GM08714 (cell line): ENCODE data around the gene MAML3.
"Not testable (repeated sequence)": the region's sequence is repeated elsewhere in the genome, so short reads cannot be mapped to it uniquely, and the experiment has no call there.

Experiments
- H3K4me3 ChIP-seq: fragments of 200-500 bp; sonication (Bioruptor generic); 2 replicates; pipeline ENCODE4 v1.5.1; 2014; ENCODE audit warnings: mild to moderate bottlenecking, low read length, inconsistent platforms
- ZNF274 ChIP-seq: IDR thresholded peaks from 2 replicates; pipeline ENCODE4 v1.6.1; 2012; ENCODE audit warnings: mild to moderate bottlenecking, low read depth, low read length

Gene MAML3

GRCh38 chr4:139968831-139969230 is 185.2 kb downstream of the MAML3 start:
- H3K4me3 ChIP-seq = no peak overlapping the region
- TF ChIP-seq ZNF274 = no peak

DNA sequence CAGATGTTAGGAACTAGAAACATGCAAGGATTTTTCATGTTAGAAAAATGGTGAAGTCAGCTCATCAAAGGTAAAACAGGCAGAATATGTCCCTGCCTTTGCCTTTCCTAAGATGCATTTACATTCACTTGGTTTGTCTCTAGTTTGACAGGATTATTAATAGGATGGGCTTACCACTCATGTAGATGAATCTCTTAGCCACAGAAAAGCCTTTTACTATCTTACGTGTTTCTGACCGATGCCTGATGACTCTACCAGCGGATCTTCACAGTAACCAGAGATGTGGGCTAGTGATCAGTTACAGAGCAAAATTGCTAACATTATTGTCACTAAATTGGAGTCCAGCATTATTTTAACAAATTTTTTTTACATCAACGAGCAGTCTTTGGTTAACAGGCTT is 187.6 kb downstream of the MAML3 start:
- no peak overlapping the region for H3K4me3 ChIP-seq
- no peak for TF ChIP-seq ZNF274

DNA sequence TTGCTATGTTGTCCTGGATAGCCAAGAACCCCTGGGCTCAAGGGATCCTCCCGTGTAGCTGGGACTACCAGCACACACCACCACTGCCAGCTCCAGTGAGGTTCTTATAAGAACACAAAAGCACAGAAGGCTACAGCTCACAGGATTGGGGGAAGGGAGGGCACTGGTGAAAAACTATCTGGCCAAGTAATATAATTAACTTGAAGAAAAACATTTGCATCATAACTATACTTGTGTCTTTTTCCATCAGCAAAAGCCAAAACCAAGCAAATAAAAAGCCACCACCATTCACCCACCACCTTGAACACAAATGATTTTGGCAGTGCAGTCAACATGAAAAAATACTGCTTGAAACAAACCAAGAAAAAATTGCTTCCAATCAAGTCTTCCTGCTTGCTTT is 188.2 kb downstream of the MAML3 start:
- no peak for TF ChIP-seq ZNF274
- no peak overlapping the region for H3K4me3 ChIP-seq

- H3K4me3 ChIP-seq = no peak overlapping the region
- TF ChIP-seq ZNF274 = no peak
Measured at GRCh38 chr4:139963708-139964107, 190.3 kb downstream of the MAML3 start.

GRCh38 chr4:139962130-139962684 is 191.8 kb downstream of the MAML3 start:
- H3K4me3 ChIP-seq = no peak overlapping the region
- no peak for TF ChIP-seq ZNF274

DNA sequence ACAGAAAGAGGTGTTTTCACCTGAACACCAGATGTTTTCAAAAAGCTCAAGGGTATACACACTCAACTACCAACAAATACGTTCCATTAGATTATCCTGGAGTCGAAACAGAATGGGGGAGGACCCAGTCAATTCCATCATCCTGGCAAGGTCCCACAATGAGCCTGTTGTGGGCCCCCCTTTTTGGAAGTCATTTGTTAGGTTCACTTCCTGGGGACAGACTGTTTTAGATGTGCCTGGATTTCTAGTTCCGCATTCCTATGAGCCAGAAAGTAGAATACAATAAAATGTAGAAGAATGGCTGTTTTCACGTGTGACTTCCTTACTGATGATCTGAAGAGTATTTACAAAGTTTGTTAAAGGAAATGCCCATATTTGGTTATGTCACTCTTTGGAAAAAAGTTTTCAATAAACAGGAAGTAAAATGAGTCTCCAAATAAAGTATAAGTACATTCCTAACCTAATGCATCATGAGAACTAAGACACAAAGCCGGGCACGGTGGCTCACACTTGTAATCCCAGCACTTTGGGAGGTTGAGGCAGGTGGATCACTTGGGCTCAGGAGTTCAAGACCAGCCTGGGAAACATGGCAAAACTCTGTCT is 192.5 kb downstream of the MAML3 start:
- TF ChIP-seq ZNF274 = no peak

DNA sequence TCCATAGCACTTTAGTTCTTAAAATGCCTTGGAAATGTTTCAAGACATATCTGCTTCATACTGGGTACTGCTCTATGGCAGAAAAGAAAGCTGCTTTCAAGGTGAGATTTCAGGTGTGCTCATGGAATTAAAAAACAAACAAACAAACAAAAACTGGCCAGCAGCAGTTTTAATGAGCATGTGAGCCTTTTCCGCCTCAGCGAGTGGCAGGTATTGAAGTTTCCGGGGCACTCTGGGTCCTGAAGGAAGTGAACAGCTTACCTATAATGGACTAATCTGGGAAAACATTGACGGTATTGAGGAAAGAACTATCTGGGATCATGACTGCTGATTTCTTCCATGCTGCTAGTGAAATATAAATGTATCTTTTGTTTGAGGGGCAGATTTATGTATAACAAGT is 194.6 kb downstream of the MAML3 start:
- no peak for TF ChIP-seq ZNF274
- no peak overlapping the region for H3K4me3 ChIP-seq

More for the DNA sequence above, 192.5 kb downstream of the MAML3 start:
- no peak overlapping the region for H3K4me3 ChIP-seq

DNA sequence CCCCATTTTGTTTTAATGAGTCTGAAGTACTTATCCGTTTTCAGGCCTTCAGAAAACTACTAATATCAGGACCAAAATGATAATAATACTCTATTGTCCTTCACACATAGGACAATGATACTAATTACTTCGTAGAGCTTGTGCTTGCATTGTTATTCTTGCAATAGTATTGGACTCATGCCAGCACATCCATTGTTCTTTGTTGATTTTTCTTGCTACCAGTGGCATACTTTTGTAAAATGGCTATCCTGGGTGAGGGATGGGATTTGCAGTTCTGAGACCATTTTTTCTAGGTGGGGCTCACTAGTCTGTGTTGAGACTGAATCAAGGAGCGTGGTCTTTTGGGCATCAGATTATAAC is 195.3 kb downstream of the MAML3 start:
- no peak for TF ChIP-seq ZNF274
- no peak overlapping the region for H3K4me3 ChIP-seq

DNA sequence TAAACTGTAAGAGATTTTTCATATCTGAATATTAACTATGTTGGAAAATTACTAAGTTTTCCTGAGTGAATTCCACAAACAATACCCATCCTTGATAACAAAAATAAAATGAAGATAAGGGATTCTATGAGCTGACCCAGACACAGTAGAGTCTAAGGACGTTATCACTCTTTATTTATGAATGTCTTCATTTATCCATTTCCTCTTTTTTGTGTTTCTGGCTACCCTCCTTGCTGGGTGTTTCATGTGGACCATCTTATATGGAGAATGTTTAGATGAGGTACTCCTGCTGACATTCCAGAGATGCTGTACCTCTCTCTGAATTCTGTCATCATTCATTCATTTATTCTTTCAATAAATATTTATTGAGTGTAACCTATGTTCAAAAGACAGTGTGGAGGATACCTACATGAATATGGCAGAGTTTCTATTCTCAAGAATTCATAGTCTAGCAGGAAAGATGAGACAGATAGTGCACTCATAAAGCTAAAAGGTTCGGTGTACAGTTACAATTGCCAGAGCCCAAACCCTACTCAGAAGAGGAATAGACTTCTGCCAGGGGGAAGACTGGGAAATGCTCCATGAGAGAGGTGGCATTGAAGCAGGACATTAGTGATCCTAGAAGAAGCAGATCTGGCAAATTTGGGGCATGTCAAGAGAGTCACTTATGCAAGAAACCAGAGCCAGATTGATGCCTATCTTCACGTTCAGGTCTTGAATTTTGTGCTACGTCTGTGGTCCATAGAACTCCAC is 195.8 kb downstream of the MAML3 start:
- no peak for TF ChIP-seq ZNF274

DNA sequence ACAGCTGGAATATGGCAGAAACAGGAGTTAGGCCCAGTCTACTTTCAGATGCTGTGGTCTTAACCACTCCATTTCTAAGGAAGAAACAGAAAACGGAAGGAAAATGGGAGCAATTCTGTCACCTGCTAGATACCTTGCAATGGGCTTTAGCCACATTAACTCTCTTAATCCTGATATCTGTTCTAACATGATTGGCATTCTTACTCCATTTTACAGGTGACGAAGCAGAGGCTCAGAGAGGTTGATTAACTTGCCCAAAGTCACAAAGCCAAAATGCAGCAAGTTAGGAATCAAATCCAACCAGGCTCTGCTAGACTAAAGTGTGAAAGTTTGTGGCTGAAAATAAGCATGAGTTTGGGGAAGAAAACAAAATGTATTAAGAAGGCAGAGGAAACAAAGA is 196.9 kb downstream of the MAML3 start:
- no peak for TF ChIP-seq ZNF274
- no peak overlapping the region for H3K4me3 ChIP-seq

More for the DNA sequence above, 195.8 kb downstream of the MAML3 start:
- H3K4me3 ChIP-seq = no peak overlapping the region

DNA sequence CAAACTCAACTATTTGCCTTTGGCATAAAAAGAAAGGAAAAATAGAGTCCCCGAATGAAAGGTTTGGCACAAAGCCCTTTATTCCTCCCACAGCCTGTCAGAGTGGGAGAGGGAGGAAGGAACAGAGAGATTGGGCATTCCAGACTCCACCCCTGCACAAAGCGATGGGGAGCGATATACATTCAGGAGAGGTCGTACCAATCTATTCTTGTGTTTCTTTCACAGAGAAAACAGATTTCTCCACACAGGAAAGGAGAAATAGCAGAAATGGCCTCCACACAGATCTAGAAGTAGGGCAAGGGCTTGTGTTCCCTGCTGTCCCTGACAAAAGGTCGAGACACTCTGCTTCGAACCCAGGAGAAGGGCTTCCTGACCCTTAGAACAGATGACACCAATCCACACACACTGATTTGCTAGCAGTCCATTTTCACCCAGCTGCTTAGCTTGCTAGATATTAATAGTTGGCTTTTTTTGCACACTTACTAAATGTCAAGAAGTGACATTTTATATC is 197.4 kb downstream of the MAML3 start:
- no peak for TF ChIP-seq ZNF274
- H3K4me3 ChIP-seq = no peak overlapping the region

- TF ChIP-seq ZNF274 = no peak
- no peak overlapping the region for H3K4me3 ChIP-seq
Measured at GRCh38 chr4:139955600-139955999, 198.4 kb downstream of the MAML3 start.

DNA sequence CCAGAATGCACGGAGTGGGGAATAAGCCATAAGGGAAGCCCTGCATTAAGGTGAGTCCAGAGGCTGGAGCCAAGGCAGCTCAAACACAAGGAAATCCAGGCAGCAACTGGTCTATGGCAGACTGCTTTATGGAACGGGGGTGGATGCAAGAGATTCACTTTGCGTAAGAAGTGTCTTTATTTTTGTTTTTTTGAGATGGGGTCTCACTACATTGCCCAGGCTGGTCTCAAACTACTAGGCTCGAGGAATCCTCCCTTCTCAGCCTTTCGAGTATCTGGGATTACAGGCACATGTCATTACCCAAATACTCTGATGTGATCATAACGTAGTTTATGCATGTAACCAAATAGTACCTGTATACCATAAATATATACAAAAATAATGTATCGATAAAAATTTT is 199.5 kb downstream of the MAML3 start:
- no peak overlapping the region for H3K4me3 ChIP-seq
- TF ChIP-seq ZNF274 = no peak

DNA sequence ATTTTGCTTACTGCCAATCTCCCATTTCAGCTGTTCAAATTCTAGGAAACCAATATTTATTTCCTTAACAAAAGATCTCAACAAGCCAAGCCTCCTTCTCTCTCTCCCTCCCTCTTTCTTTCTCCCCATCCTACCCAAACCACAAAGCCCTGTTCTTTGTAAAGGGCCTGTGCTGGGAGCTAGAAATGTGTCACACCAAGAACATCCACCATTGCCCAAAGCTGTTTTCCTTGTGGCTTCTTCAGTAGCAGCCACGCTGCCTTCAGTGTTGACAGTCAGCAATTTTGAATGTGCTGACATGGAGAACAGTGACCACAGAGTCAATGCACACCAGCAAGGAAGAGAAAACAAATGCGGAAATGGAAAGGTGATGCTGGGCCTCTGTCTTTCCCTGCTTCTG is 203.0 kb downstream of the MAML3 start:
- no peak for TF ChIP-seq ZNF274

GRCh38 chr4:139950568-139950967 is 203.4 kb downstream of the MAML3 start:
- TF ChIP-seq ZNF274 = no peak
- H3K4me3 ChIP-seq = no peak overlapping the region

More for the DNA sequence above, 203.0 kb downstream of the MAML3 start:
- H3K4me3 ChIP-seq = no peak overlapping the region

GRCh38 chr4:139944916-139945315 is 209.1 kb downstream of the MAML3 start:
- H3K4me3 ChIP-seq = not testable (repeated sequence)
